Neural cell (in vitro differentiated cells): Measurements from ENCODE around the gene PLD5. TPM values are rescaled to one million over a fixed set of nuclear protein-coding genes. Genes with fewer than 3 reads are reported as not detected.

Experiments
- H2AFZ ChIP-seq: fragments of 200-600, 300-800 bp; sonication (generic), shearing (Covaris generic); 2 replicates; pipeline ENCODE4 v1.6.0; 2014; ENCODE audit warnings: low read depth, mild to moderate bottlenecking, antibody characterized with exemption, low read length, moderate library complexity
- H3F3A ChIP-seq: fragments of 200-600 bp; shearing (Covaris generic); 2 replicates; pipeline ENCODE4 v1.6.1; 2016; ENCODE audit warnings: mild to moderate bottlenecking, moderate library complexity, mixed read lengths, antibody characterized with exemption, low read length; ENCODE audit not compliant: insufficient read depth, poor library complexity, severe bottlenecking
- H3K27ac ChIP-seq: fragments of 200-600, 300-800 bp; sonication (generic), shearing (Covaris generic); 2 replicates; pipeline ENCODE4 v1.5.1; 2014; ENCODE audit warnings: mild to moderate bottlenecking, low read length, moderate library complexity
- H3K27me3 ChIP-seq: fragments of 300-800, 200-600 bp; sonication (generic), shearing (Covaris generic); 2 replicates; pipeline ENCODE4 v1.6.0; 2014; ENCODE audit warnings: mild to moderate bottlenecking, low read depth, low read length, moderate library complexity; ENCODE audit not compliant: insufficient read depth
- H3K36me3 ChIP-seq: fragments of 300-800, 200-600 bp; sonication (generic), shearing (Covaris generic); 2 replicates; pipeline ENCODE4 v1.5.1; 2014; ENCODE audit warnings: mild to moderate bottlenecking, antibody characterized with exemption, low read length, moderate library complexity; ENCODE audit not compliant: insufficient read depth
- H3K4me2 ChIP-seq: fragments of 300-800, 200-600 bp; sonication (generic), shearing (Covaris generic); 2 replicates; pipeline ENCODE4 v1.6.0; 2014; ENCODE audit warnings: mild to moderate bottlenecking, low read length
- H3K4me3 ChIP-seq: fragments of 300-800, 200-600 bp; sonication (generic), shearing (Covaris generic); 2 replicates; pipeline ENCODE4 v1.5.1; 2014; ENCODE audit warnings: mild to moderate bottlenecking, low read length, moderate library complexity
- H3K79me2 ChIP-seq: fragments of 200-600 bp; shearing (Covaris generic); replicated peaks from 2 replicates; pipeline ENCODE4 v1.6.0; 2014; ENCODE audit warnings: mild to moderate bottlenecking, low read length, moderate library complexity; ENCODE audit not compliant: insufficient read depth
- H3K9ac ChIP-seq: fragments of 300-800, 200-600 bp; sonication (generic), shearing (Covaris generic); 2 replicates; pipeline ENCODE4 v1.6.1; 2016; ENCODE audit warnings: mild to moderate bottlenecking, low read length, mixed read lengths
- H3K9me2 ChIP-seq: fragments of 200-600 bp; shearing (Covaris generic); 2 replicates; pipeline ENCODE4 v1.6.1; 2016; ENCODE audit warnings: mild to moderate bottlenecking, low read length, mixed read lengths; ENCODE audit not compliant: insufficient read depth
- H3K9me3 ChIP-seq: fragments of 200-600, 300-800 bp; sonication (generic), shearing (Covaris generic); 2 replicates; pipeline ENCODE4 v1.6.1; 2016; ENCODE audit warnings: mild to moderate bottlenecking, mixed run types, low read length, moderate library complexity, mixed read lengths
- H4K20me1 ChIP-seq: fragments of 200-600 bp; shearing (Covaris generic); 2 replicates; pipeline ENCODE4 v1.6.1; 2016; ENCODE audit warnings: mild to moderate bottlenecking, mixed run types; ENCODE audit not compliant: insufficient read depth
- CTCF ChIP-seq: fragments of 450-650 bp; IDR thresholded peaks from 2 replicates; pipeline ENCODE4 v1.5.1; 2014; ENCODE audit warnings: antibody characterized with exemption, mild to moderate bottlenecking, moderate library complexity; ENCODE audit not compliant: poor library complexity, severe bottlenecking
- EP300 ChIP-seq: fragments of 450-650 bp; conservative IDR thresholded peaks from 2 replicates; pipeline ENCODE4 v1.6.1; 2014; ENCODE audit warnings: antibody characterized with exemption, mild to moderate bottlenecking, moderate library complexity; ENCODE audit not compliant: poor library complexity, severe bottlenecking
- EZH2 ChIP-seq: fragments of 200-600, 300-800 bp; shearing (Covaris generic), sonication (generic); IDR thresholded peaks from 2 replicates; pipeline ENCODE4 v1.6.1; 2014; ENCODE audit warnings: antibody characterized with exemption, low read length, borderline replicate concordance, mild to moderate bottlenecking; ENCODE audit not compliant: insufficient read depth, poor library complexity, severe bottlenecking
- MXI1 ChIP-seq: fragments of 450-650 bp; conservative IDR thresholded peaks from 2 replicates; pipeline ENCODE4 v1.6.1; 2014; ENCODE audit warnings: antibody characterized with exemption, mild to moderate bottlenecking; ENCODE audit not compliant: poor library complexity, severe bottlenecking
- POLR2AphosphoS5 ChIP-seq: IDR thresholded peaks from 2 replicates; pipeline ENCODE4 v1.6.1; 2012
- RAD21 ChIP-seq: fragments of 450-650 bp; conservative IDR thresholded peaks from 2 replicates; pipeline ENCODE4 v1.6.1; 2014; ENCODE audit warnings: antibody characterized with exemption, mild to moderate bottlenecking, moderate library complexity
- REST ChIP-seq: IDR thresholded peaks from 2 replicates; pipeline ENCODE4 v1.6.1; 2012; ENCODE audit warnings: borderline replicate concordance
- SMC3 ChIP-seq: fragments of 450-650 bp; conservative IDR thresholded peaks from 2 replicates; pipeline ENCODE4 v1.6.1; 2014; ENCODE audit warnings: antibody characterized with exemption, mild to moderate bottlenecking, moderate library complexity; ENCODE audit not compliant: poor library complexity
- TAF1 ChIP-seq: IDR thresholded peaks from 2 replicates; pipeline ENCODE4 v1.6.1; 2012; ENCODE audit warnings: low read depth
- polyA plus RNA-seq: library from polyadenylated mRNA; depleted of rRNA; stranded (reverse); fragments of >200 nt; gene quantifications from 2 replicates; pipeline ENCODE4 v1.2.3, GENCODE V29; 2014

The PLD5 gene
- polyA plus RNA-seq, 1 donor from 2014 or later, result 0.64 TPM

- H3K9me2 ChIP-seq, result no peaks in the 10 kb centered on the region
- no peaks in the 10 kb centered on the region for H3K36me3 ChIP-seq
- H2AFZ ChIP-seq, result no peak overlapping the region
- TF ChIP-seq POLR2AphosphoS5, result no peak
- no peak for TF ChIP-seq TAF1
- TF ChIP-seq REST, result no peak
- TF ChIP-seq SMC3, result no peak
- TF ChIP-seq EZH2, result no peak
- no peak for TF ChIP-seq EP300
- TF ChIP-seq RAD21, result no peak
- TF ChIP-seq CTCF, result no peak
- TF ChIP-seq MXI1, result no peak
- no peaks in the 10 kb centered on the region for H3K79me2 ChIP-seq
- no peaks in the 10 kb centered on the region for H3K27me3 ChIP-seq
- H3K4me2 ChIP-seq, result no peak overlapping the region
- no peak overlapping the region for H3K9ac ChIP-seq
- H3F3A ChIP-seq, result no peaks in the 10 kb centered on the region
- no peak overlapping the region for H3K27ac ChIP-seq
- H3K9me3 ChIP-seq, result no peaks in the 10 kb centered on the region
- no peak overlapping the region for H3K4me3 ChIP-seq
- no peaks in the 10 kb centered on the region for H4K20me1 ChIP-seq
These were observed 437.8 kb downstream of the PLD5 start for GRCh38 chr1:242086706-242087105.

- no peaks in the 10 kb centered on the region for H3K9me2 ChIP-seq
These were observed 438.4 kb downstream of the PLD5 start for GRCh38 chr1:242086093-242086492.

GRCh38 chr1:242083742-242084141 is 440.8 kb downstream of the PLD5 start:
- Histone ChIP-seq H3K9me3 (no peaks in the 10 kb centered on the region), H3K4me3 (no peak overlapping the region), H2AFZ (no peak overlapping the region), H3K27me3 (no peaks in the 10 kb centered on the region), H3K9ac (no peak overlapping the region), H3K27ac (no peak overlapping the region), H4K20me1 (no peaks in the 10 kb centered on the region), H3K79me2 (no peaks in the 10 kb centered on the region), H3K9me2 (no peaks in the 10 kb centered on the region), H3K4me2 (no peak overlapping the region), H3K36me3 (no peaks in the 10 kb centered on the region), H3F3A (no peaks in the 10 kb centered on the region)
- TF ChIP-seq RAD21, result no peak
- TF ChIP-seq CTCF, result no peak
- TF ChIP-seq MXI1, result no peak
- no peak for TF ChIP-seq SMC3
- no peak for TF ChIP-seq EZH2
- no peak for TF ChIP-seq REST
- no peak for TF ChIP-seq TAF1
- TF ChIP-seq POLR2AphosphoS5, result no peak
- no peak for TF ChIP-seq EP300

More at GRCh38 chr1:242086093-242086492, 438.4 kb downstream of the PLD5 start:
- no peak overlapping the region for H3K9ac ChIP-seq
- H2AFZ ChIP-seq, result no peak overlapping the region
- no peaks in the 10 kb centered on the region for H3F3A ChIP-seq
- no peaks in the 10 kb centered on the region for H4K20me1 ChIP-seq
- H3K79me2 ChIP-seq, result no peaks in the 10 kb centered on the region
- no peaks in the 10 kb centered on the region for H3K9me3 ChIP-seq
- TF ChIP-seq EP300, result no peak
- no peak overlapping the region for H3K27ac ChIP-seq
- H3K4me2 ChIP-seq, result no peak overlapping the region
- no peak overlapping the region for H3K4me3 ChIP-seq
- no peaks in the 10 kb centered on the region for H3K27me3 ChIP-seq
- no peaks in the 10 kb centered on the region for H3K36me3 ChIP-seq
